ENCODE results near the gene TBC1D9B. TPM values are rescaled to one million over a fixed set of nuclear protein-coding genes. Genes with fewer than 3 reads are reported as not detected.

Gene TBC1D9B
- total and polyA plus RNA-seq, 2 of the 13 experiments (the other 11 are each of a cell fraction or from before 2014, with no cell fraction given): 35.0 to 50.0 TPM

DNA sequence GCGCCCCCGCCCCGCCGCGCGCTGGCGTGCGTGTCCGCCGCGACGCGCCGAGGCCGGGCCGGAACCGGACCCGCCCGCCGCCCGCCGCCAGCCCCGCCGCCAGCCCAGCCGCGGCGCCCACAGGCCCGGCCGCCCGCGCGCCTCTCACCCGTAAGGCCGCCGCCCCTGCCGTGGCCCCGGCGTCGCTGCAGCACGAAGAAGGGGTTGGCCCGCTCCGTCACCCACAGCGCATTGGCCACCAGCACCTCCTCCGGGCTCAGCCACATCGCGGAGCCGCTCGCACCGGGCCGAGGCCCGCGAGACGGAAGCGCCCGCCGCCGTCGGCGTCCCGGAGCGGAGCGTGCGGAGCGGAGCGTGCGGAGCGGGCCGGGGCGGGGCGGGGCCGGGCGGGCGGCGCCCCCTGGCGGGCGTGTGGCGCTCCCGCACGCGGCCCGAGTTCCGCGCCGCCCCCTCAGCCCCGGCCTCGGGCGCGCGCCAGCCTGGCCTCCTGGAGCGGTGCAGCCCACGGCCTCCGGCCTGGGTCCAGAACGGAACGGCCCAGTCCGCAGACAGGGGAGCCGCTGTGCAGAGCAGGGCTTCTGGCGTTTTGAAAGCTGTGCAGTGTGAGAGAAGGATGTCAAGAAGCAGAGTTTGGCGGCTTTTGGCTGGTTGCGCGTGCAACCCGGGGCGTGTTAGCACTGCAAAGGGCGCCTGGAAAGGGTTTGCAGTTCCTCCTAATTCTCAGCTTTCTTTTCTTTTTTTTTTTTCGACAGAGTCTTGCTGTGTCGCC, at the start of gene TBC1D9B (continued):
- TF ChIP-seq, protein P1, sequence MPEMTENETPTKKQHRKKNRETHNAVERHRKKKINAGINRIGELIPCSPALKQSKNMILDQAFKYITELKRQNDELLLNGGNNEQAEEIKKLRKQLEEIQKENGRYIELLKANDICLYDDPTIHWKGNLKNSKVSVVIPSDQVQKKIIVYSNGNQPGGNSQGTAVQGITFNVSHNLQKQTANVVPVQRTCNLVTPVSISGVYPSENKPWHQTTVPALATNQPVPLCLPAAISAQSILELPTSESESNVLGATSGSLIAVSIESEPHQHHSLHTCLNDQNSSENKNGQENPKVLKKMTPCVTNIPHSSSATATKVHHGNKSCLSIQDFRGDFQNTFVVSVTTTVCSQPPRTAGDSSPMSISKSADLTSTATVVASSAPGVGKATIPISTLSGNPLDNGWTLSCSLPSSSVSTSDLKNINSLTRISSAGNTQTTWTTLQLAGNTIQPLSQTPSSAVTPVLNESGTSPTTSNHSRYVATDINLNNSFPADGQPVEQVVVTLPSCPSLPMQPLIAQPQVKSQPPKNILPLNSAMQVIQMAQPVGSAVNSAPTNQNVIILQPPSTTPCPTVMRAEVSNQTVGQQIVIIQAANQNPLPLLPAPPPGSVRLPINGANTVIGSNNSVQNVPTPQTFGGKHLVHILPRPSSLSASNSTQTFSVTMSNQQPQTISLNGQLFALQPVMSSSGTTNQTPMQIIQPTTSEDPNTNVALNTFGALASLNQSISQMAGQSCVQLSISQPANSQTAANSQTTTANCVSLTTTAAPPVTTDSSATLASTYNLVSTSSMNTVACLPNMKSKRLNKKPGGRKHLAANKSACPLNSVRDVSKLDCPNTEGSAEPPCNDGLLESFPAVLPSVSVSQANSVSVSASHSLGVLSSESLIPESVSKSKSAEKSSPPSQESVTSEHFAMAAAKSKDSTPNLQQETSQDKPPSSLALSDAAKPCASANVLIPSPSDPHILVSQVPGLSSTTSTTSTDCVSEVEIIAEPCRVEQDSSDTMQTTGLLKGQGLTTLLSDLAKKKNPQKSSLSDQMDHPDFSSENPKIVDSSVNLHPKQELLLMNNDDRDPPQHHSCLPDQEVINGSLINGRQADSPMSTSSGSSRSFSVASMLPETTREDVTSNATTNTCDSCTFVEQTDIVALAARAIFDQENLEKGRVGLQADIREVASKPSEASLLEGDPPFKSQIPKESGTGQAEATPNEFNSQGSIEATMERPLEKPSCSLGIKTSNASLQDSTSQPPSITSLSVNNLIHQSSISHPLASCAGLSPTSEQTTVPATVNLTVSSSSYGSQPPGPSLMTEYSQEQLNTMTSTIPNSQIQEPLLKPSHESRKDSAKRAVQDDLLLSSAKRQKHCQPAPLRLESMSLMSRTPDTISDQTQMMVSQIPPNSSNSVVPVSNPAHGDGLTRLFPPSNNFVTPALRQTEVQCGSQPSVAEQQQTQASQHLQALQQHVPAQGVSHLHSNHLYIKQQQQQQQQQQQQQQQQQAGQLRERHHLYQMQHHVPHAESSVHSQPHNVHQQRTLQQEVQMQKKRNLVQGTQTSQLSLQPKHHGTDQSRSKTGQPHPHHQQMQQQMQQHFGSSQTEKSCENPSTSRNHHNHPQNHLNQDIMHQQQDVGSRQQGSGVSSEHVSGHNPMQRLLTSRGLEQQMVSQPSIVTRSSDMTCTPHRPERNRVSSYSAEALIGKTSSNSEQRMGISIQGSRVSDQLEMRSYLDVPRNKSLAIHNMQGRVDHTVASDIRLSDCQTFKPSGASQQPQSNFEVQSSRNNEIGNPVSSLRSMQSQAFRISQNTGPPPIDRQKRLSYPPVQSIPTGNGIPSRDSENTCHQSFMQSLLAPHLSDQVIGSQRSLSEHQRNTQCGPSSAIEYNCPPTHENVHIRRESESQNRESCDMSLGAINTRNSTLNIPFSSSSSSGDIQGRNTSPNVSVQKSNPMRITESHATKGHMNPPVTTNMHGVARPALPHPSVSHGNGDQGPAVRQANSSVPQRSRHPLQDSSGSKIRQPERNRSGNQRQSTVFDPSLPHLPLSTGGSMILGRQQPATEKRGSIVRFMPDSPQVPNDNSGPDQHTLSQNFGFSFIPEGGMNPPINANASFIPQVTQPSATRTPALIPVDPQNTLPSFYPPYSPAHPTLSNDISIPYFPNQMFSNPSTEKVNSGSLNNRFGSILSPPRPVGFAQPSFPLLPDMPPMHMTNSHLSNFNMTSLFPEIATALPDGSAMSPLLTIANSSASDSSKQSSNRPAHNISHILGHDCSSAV (CRISPR knock-in tag; IDR thresholded peaks at IDR 0.05; ENCODE audit: borderline replicate concordance): no peak
- TF ChIP-seq TEAD3 (CRISPR knock-in tag; optimal IDR thresholded peaks at IDR 0.05; ENCODE audit: borderline replicate concordance) (peak; percentile 21), ZNF766 (CRISPR knock-in tag; IDR thresholded peaks at IDR 0.05; ENCODE audit: borderline replicate concordance) (no peak), SSRP1 (CRISPR knock-in tag; IDR thresholded peaks at IDR 0.05) (no peak), JDP2 (CRISPR knock-in tag; IDR thresholded peaks at IDR 0.05; ENCODE audit: borderline replicate concordance) (no peak; the same call in 1 of the 2 replicates), SALL1 (CRISPR knock-in tag; IDR thresholded peaks at IDR 0.05) (peak; percentile 49), TP53 (CRISPR knock-in tag; conservative IDR thresholded peaks at IDR 0.05) (no peak), NFE2 (CRISPR knock-in tag; IDR thresholded peaks at IDR 0.05) (no peak), ZNF432 (CRISPR knock-in tag; IDR thresholded peaks at IDR 0.05; ENCODE audit: borderline replicate concordance) (no peak), FIP1L1 (IDR thresholded peaks at IDR 0.05; ENCODE audit: borderline replicate concordance, insufficient read depth, low read depth, low read length) (no peak), MLLT10 (CRISPR knock-in tag; IDR thresholded peaks at IDR 0.05) (no peak), SIX1 (CRISPR knock-in tag; IDR thresholded peaks at IDR 0.05; ENCODE audit: borderline replicate concordance) (no peak), GATAD2A (CRISPR knock-in tag; IDR thresholded peaks at IDR 0.05) (no peak), MAZ (IDR thresholded peaks at IDR 0.05; ENCODE audit: borderline replicate concordance, low read depth, low read length) (0 out of 2 replicates have a peak, but pooled peaks have one; percentile 21), MAZ (CRISPR knock-in tag; IDR thresholded peaks at IDR 0.05; ENCODE audit: low read depth) (peak; percentile 76), SOX5 (CRISPR knock-in tag; IDR thresholded peaks at IDR 0.05; ENCODE audit: borderline replicate concordance) (no peak), HOXA3 (CRISPR knock-in tag; IDR thresholded peaks at IDR 0.05) (peak; percentile 20; the same call in 1 of the 2 replicates), ZNF780A (CRISPR knock-in tag; IDR thresholded peaks at IDR 0.05) (no peak)
- TF ChIP-seq, protein P2, sequence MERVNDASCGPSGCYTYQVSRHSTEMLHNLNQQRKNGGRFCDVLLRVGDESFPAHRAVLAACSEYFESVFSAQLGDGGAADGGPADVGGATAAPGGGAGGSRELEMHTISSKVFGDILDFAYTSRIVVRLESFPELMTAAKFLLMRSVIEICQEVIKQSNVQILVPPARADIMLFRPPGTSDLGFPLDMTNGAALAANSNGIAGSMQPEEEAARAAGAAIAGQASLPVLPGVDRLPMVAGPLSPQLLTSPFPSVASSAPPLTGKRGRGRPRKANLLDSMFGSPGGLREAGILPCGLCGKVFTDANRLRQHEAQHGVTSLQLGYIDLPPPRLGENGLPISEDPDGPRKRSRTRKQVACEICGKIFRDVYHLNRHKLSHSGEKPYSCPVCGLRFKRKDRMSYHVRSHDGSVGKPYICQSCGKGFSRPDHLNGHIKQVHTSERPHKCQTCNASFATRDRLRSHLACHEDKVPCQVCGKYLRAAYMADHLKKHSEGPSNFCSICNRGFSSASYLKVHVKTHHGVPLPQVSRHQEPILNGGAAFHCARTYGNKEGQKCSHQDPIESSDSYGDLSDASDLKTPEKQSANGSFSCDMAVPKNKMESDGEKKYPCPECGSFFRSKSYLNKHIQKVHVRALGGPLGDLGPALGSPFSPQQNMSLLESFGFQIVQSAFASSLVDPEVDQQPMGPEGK (CRISPR knock-in tag; IDR thresholded peaks at IDR 0.05): peak; percentile 25; the same call in 1 of the 2 replicates
- TF ChIP-seq, protein P3, sequence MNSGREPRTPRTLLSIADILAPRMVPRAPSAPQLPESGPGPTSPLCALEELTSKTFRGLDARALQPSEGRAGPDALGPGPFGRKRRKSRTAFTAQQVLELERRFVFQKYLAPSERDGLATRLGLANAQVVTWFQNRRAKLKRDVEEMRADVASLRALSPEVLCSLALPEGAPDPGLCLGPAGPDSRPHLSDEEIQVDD (CRISPR knock-in tag; IDR thresholded peaks at IDR 0.05; ENCODE audit: borderline replicate concordance): no peak

Data from HepG2 (cell line).